Activated CD4-positive, alpha-beta T cell treated with anti-CD3 and anti-CD28 coated beads for 4 hours (primary cell): ENCODE results near the gene WNT1.

Source experiments
- DNase-seq, 2 donors: peaks; one replicate each; pipeline ENCODE4 v3.0.0-alpha.2; 2020

Gene WNT1

GRCh38 chr12:49030714-49031572 lies 52.8 kb downstream of the WNT1 start:
- no peak for DNase-seq

GRCh38 chr12:49031573-49032161 lies 53.5 kb downstream of the WNT1 start:
- DNase-seq: no peak
